HG03571 (cell line): ENCODE data around the gene DNAH2.
A peak's percentile ranks its signal among the peaks of the same experiment; 100 is the strongest.

Source experiments
- ATAC-seq: cut with Tn5 transposase; IDR thresholded peaks from one replicate; pipeline ENCODE4 v1.9.1; 2021; ENCODE audit not compliant: unreplicated experiment

The DNAH2 gene

DNA sequence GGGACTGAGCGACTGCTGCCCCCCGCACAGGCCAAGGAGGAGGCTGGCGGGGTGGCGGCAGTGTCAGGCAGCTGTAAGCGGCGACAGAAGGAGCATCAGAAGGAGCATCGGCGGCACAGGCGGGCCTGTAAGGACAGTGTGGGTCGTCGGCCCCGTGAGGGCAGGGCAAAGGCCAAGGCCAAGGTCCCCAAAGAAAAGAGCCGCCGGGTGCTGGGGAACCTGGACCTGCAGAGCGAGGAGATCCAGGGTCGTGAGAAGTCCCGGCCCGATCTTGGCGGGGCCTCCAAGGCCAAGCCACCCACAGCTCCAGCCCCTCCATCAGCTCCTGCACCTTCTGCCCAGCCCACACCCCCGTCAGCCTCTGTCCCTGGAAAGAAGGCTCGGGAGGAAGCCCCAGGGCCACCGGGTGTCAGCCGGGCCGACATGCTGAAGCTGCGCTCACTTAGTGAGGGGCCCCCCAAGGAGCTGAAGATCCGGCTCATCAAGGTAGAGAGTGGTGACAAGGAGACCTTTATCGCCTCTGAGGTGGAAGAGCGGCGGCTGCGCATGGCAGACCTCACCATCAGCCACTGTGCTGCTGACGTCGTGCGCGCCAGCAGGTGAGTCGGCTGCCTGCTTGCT lies 131.7 kb downstream of the DNAH2 start:
- no peak for ATAC-seq

DNA sequence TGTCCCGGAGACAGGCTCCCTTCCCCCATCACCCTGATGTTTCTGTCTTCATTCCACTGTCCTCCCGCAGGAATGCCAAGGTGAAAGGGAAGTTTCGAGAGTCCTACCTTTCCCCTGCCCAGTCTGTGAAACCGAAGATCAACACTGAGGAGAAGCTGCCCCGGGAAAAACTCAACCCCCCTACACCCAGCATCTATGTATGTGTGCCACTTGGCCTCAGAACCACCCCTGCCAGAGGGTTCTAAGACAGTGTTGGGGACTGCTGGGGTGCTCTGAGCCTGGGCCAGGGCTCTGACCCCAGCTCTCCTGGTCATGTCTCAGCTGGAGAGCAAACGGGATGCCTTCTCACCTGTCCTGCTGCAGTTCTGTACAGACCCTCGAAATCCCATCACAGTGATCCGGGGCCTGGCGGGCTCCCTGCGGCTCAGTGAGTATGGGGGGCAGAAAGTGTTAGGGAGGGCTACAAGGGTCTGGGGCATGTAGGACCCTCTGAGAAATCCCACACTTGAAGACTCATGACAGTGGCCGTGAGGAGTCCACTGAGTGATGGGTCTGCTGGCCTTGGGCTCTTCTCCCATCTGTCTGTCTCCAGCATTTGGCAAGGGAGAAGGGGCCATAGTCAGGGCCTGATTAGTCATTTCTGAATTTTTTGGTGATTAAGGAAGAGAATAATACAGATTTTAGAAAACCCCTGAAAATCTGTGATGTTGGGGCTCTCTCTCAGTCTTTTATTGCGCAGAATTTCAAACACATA lies 132.4 kb downstream of the DNAH2 start:
- ATAC-seq = no peak

DNA sequence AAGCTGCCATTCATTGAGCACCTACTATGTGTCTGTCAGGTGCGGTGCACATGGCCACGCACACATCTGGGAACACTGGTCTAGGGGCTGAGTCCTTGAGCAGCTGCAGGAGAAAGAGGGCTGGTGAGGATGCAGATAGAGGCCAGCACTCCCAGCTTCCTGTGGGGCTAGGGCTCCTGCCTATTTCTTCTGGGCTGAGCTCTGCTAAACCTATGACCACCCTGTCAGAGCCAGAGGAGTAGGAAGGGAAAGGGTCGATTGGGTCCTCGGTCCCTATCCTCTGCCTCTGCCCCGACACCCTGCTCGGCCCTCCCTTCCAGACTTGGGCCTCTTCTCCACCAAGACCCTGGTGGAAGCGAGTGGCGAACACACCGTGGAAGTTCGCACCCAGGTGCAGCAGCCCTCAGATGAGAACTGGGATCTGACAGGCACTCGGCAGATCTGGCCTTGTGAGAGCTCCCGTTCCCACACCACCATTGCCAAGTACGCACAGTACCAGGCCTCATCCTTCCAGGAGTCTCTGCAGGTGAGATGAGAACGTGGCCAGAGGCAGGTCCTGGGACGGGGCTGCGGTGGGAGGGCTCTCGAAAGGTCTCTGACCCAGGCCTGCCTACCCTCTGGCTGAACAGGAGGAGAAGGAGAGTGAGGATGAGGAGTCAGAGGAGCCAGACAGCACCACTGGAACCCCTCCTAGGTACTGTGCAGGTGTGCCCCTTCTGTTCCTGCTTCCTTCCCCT lies 133.3 kb downstream of the DNAH2 start:
- no peak for ATAC-seq

DNA sequence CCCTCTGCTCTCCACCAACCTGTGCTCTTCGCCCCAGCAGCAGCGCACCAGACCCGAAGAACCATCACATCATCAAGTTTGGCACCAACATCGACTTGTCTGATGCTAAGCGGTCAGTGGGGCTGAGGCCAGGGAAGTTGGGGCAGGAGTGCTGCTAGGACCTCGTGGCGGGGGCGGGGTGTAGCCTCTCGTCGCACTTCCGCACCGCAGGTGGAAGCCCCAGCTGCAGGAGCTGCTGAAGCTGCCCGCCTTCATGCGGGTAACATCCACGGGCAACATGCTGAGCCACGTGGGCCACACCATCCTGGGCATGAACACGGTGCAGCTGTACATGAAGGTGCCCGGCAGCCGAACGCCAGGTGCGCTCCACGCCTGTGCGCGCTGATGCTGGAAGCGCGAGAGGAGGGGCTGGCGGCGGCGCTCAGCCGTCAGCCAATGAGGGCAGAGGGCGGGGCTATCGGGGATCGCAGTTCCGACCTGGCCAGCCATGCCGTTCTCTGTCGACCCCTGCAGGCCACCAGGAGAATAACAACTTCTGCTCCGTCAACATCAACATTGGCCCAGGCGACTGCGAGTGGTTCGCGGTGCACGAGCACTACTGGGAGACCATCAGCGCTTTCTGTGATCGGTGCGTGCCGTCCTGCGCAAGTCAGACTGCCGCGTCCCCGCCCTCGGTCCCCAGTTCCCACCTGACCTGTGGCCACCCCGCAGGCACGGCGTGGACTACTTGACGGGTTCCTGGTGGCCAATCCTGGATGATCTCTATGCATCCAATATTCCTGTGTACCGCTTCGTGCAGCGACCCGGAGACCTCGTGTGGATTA lies 134.1 kb downstream of the DNAH2 start:
- peak; percentile 57 for ATAC-seq

DNA sequence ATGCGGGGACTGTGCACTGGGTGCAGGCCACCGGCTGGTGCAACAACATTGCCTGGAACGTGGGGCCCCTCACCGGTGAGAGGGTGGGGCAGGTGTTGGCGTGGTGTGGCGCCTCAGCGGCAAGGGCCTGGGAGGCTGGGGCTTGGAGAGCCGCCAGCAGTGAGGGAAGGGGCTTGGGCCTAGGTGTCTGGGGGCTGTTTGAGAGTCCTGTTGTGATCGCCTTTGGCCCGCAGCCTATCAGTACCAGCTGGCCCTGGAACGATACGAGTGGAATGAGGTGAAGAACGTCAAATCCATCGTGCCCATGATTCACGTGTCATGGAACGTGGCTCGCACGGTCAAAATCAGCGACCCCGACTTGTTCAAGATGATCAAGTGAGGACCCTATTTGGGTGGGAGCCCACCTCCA lies 134.7 kb downstream of the DNAH2 start:
- ATAC-seq = no peak

DNA sequence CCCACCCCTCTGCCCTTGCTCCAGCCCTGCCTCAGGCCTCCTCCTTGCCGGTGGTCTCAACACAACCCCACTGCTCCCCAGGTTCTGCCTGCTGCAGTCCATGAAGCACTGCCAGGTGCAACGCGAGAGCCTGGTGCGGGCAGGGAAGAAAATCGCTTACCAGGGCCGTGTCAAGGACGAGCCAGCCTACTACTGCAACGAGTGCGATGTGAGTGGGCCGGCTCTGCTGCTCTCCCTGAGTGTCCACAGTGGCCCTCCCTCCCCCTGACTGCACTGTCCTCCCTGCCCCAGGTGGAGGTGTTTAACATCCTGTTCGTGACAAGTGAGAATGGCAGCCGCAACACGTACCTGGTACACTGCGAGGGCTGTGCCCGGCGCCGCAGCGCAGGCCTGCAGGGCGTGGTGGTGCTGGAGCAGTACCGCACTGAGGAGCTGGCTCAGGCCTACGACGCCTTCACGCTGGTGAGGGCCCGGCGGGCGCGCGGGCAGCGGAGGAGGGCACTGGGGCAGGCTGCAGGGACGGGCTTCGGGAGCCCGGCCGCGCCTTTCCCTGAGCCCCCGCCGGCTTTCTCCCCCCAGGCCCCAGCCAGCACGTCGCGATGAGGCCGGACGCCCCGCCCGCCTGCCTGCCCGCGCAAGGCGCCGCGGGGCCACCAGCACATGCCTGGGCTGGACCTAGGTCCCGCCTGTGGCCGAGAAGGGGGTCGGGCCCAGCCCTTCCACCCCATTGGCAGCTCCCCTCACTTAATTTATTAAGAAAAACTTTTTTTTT lies 135.6 kb downstream of the DNAH2 start:
- no peak for ATAC-seq

DNA sequence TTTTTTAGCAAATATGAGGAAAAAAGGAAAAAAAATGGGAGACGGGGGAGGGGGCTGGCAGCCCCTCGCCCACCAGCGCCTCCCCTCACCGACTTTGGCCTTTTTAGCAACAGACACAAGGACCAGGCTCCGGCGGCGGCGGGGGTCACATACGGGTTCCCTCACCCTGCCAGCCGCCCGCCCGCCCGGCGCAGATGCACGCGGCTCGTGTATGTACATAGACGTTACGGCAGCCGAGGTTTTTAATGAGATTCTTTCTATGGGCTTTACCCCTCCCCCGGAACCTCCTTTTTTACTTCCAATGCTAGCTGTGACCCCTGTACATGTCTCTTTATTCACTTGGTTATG lies 136.1 kb downstream of the DNAH2 start:
- ATAC-seq = no peak

DNA sequence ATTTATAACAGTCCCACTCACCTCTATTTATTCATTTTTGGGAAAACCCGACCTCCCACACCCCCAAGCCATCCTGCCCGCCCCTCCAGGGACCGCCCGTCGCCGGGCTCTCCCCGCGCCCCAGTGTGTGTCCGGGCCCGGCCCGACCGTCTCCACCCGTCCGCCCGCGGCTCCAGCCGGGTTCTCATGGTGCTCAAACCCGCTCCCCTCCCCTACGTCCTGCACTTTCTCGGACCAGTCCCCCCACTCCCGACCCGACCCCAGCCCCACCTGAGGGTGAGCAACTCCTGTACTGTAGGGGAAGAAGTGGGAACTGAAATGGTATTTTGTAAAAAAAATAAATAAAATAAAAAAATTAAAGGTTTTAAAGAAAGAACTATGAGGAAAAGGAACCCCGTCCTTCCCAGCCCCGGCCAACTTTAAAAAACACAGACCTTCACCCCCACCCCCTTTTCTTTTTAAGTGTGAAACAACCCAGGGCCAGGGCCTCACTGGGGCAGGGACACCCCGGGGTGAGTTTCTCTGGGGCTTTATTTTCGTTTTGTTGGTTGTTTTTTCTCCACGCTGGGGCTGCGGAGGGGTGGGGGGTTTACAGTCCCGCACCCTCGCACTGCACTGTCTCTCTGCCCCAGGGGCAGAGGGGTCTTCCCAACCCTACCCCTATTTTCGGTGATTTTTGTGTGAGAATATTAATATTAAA lies 136.7 kb downstream of the DNAH2 start:
- ATAC-seq = no peak

DNA sequence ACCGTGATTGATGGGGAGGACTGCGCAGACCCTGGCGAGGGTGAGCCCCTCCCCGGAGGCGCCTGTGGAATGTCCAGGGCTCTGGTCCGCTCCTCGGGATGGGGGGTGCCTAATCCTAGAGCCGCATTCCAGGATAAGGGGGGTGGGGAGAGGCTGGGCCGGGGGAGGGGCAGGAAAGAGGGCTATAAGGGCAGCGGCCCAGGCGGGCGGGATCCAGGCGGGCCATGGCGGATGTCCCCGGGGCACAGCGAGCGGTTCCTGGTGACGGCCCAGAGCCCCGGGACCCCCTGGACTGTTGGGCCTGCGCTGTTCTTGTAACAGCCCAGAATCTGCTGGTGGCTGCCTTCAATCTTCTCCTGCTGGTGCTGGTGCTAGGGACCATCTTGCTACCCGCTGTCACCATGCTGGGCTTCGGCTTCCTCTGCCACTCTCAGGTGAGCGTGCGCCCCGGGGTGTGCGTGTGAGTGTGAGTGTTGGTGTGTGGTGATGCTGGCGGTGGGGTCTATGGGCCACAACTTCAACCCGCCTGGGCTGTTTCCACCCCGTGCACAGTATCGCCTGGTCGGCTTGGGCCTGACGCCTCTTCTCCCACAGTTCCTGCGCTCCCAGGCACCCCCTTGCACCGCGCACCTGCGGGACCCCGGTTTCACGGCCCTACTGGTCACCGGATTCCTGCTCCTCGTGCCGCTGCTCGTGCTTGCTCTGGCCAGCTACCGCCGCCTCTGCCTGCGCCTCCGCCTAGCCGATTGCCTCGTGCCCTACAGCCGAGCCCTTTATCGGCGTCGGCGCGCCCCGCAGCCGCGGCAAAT lies 137.5 kb downstream of the DNAH2 start, which contains the start of gene TMEM88:
TSS of gene TMEM88 (plus strand) at position 216 of the 809 bp plus-strand sequence. CDS start at position 225, 9 bp downstream.
- ATAC-seq = no peak

DNA sequence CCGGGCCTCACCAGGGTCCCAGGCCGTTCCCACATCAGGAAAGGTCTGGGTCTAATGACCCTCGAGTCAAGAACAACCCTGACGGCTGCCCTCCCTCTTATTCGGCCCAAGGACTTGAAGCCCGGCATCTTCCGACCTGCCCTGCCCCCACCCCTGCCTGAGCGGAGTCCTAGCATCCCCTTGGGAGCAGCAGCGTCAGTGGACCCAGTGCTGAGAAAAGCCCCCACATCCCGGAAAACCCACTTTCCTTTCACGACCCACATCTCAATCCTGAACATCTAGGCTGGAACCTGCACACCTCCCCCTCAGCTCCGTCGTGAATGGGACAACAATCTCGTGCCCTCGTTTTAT lies 138.1 kb downstream of the DNAH2 start:
- no peak for ATAC-seq

DNA sequence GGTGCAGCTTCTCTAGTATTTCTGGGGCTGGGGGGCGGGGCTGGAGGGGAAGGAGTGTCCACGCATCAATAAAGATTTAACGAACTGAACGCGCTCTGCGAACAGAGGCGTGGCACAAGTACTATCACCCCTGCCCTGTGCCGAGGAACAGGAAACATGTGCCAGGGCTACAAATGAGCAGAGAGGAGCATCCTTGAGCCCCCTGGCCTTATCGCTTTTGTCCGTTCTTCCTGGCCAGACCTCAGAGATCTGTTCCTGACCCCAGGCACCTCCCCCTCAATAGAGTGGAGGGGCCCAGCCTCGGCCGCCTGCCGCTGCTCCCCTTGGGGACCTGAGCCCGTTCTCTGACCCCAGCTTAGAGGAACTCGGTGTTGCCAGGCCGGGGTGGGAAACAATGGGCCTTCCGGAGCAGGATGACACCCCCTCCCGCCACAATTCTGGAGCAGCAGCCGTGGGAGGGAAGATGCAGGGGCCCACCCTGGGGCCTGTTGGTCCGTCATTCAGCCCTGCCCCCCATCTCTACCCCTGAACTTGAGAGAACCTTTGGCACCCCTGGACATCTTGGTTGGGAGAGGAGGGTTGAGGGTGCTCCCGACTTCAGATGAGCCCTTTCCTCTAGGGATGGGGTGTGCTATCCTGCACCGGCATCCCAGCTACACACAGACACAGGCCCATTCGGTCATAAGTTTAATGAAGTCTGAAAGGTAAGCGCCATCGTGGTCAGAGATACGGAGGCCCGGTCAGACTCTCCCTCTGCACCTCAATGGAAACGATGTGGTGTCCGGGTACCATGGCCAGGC lies 138.7 kb downstream of the DNAH2 start:
- ATAC-seq = no peak

DNA sequence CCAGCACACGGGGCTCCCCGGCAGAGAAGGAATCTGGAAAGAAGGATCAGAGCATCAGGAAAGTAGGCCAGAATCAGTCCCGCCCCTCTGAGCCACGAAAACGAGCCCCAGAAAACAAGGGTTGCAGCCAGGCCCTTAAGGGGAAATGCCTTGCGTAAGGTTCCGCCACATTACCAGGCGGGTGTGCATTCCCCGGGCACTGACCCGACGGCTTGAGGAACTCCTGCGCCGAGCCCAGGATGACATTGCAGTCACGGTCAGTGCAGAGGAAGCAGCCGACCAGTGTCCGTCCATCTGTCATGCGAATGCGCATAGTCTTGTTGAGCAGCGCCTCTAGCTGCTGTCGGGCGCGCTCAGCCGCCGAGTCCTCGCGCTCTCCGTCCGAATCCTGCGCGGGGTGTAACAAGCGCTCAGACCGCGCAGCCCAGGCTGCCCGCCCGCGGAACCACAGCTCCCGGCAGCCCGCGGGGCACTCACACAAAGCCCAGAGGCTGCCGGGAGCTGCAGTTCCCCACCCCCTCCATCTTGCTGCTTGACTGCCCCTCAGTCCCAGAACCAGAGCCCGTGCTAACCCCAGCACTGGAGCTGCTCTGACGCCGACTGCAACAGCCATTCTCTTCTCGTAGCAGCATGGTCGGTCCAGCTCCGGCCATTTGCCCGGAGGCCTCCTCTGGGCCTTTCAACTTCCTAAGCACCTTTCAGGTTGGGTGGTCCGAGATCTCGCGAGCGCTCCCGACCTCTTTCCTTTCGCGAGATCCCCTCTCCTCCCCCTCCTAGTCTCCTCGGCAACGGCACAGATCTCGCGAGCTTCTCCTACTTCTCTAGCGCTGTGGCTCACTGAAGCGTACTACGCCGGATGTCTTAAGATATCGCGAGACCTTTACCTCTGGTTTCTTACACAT lies 139.5 kb downstream of the DNAH2 start, which contains the start of gene NAA38:
TSS of gene NAA38 (minus strand) at position 749 of the 902 bp plus-strand sequence. CDS start at position 653, 96 bp downstream.
- ATAC-seq = peak; percentile 63

DNA sequence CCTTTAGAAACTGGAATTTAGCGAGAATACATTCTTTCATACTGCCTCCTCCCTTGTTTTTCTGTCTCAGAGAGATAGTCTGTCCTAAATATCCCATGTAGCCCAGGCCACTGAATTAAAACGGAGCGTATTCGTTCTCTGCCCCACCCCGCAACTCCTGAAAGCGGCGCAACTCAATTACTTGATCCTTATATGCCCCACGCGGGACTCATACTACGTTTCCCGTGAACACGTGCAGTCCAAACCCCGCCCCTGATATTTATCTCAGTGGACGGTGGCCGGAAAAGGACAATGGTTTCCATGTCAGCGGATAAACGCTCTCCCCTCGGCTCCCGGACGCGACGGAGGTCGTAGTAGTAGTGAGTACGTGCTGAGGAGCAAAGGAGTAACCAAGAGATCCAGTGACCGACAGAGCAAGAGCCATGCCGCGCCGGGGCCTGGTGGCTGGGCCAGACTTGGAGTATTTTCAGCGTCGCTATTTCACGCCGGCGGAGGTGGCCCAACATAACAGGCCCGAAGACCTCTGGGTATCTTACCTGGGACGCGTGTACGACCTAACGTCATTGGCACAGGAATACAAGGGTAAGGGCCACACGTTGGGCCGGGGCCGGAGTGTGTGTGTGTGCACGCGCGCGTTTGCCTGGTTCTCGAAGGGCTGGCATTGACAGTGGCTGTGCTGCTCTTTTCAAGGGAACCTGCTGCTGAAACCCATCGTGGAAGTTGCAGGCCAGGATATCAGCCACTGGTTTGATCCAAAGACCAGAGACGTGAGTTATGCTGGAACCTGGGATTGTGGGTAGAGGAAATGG lies 140.4 kb downstream of the DNAH2 start, which contains the start of gene CYB5D1:
TSS of gene CYB5D1 (plus strand) at position 291 of the 809 bp plus-strand sequence. CDS start at position 423, 132 bp downstream.
- peak; percentile 32 for ATAC-seq

DNA sequence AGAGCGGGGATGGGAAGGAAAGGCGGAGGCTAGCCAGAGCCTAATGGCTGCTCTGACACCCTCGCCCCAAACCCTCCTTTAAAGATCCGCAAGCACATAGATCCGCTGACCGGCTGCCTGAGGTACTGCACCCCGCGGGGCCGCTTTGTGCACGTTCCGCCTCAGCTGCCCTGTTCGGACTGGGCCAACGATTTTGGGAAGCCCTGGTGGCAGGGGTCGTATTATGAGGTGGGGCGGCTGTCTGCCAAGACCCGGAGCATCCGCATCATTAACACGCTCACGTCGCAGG lies 140.9 kb downstream of the DNAH2 start:
- no peak for ATAC-seq

DNA sequence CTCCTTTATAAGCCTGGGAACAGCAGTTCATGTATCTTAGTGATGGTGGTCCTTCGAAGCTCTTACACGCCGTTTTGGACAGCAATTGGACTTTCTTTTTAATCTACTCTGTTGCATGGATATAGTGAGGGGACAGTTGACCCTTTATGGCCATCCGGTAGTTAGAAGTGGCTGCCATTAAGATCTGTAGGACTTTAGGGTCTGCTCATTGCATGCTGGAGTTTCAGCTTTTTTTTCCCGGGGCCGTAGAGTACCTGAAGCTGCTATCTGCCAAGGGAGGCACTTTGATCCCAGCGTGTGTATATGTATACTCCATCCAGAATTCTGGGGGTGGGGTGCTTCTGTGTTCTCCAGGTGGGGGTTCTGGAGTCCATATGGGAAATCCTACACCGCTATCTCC lies 141.5 kb downstream of the DNAH2 start:
- ATAC-seq = no peak

DNA sequence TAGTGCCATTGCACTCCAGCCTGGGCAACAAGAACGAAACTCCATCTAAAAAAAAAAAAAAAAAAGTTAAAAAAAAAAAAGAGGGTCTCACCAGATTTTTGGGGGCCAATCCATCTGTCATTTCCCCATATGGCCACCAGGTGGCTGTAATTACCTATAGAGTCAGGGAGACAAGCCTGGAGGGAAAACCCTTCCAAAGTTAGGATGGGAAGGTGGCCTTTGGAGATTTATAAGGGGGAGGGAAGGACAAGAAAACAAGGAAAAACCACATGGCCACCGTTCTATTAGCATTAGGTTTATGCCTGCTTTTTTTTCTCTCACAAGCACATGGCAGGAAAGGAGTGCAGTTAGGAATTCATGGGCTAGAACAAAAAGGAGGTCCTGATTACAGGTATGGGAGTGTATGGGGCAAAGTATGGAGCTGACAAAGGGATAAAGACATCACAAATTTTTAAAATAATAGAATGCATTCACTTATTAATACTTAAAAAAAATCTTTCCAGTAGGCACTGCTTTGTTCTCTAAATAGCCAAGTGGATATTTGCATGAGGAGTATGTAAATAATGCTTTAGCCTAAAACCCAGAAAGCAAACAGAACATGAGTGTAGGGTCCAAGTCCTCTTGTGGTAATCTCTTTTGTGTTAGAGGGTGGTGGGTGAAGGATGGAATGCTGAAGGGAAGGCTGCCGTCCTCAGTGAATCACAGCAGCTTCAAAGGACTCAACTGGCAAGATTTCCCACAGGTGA lies 145.3 kb downstream of the DNAH2 start:
- no peak for ATAC-seq
